ENCODE measurements around the gene HIVEP3.
A peak's percentile ranks its signal among the peaks of the same experiment; 100 is the strongest.

- TF ChIP-seq CTCF (IDR thresholded peaks at IDR 0.05; ENCODE audit: insufficient read depth, low read depth, low read length) = peak; percentile 50
- no peak for TF ChIP-seq EZH2 (IDR thresholded peaks at IDR 0.05; ENCODE audit: insufficient read depth, low read length)
Observed at GRCh38 chr1:41795205-41795762, 123.4 kb downstream of the HIVEP3 start.

Data from astrocyte (in vitro differentiated cells and primary cell).